Ishikawa (cell line): ENCODE measurements around the gene ACSM2B.

ENCODE experiments used
- CEBPB ChIP-seq: IDR thresholded peaks from 2 replicates; pipeline ENCODE4 v1.6.1; 2012
- CREB1 ChIP-seq: IDR thresholded peaks from 2 replicates; pipeline ENCODE4 v1.6.1; 2012; ENCODE audit warnings: low read depth
- EGR1 ChIP-seq: IDR thresholded peaks from 2 replicates; pipeline ENCODE4 v1.6.1; 2012
- EP300 ChIP-seq: IDR thresholded peaks from 2 replicates; pipeline ENCODE4 v1.6.1; 2012; ENCODE audit warnings: borderline replicate concordance
- FOXM1 ChIP-seq: IDR thresholded peaks from 2 replicates; pipeline ENCODE4 v1.6.1; 2012; ENCODE audit warnings: low read depth, borderline replicate concordance
- NFIC ChIP-seq: IDR thresholded peaks from 2 replicates; pipeline ENCODE4 v1.6.1; 2012
- RAD21 ChIP-seq: IDR thresholded peaks from 2 replicates; pipeline ENCODE4 v1.6.1; 2012; ENCODE audit warnings: low read depth
- TAF1 ChIP-seq: IDR thresholded peaks from 2 replicates; pipeline ENCODE4 v1.6.1; 2012; ENCODE audit warnings: low read depth, mild to moderate bottlenecking
- TCF12 ChIP-seq: IDR thresholded peaks from 2 replicates; pipeline ENCODE4 v1.6.1; 2012; ENCODE audit warnings: low read depth
- TEAD4 ChIP-seq: IDR thresholded peaks from 2 replicates; pipeline ENCODE4 v1.6.1; 2012
- YY1 ChIP-seq: IDR thresholded peaks from 2 replicates; pipeline ENCODE4 v1.6.1; 2012; ENCODE audit warnings: low read depth
- ZBTB7A ChIP-seq: IDR thresholded peaks from 2 replicates; pipeline ENCODE4 v1.6.1; 2012; ENCODE audit warnings: low read depth
- TF ChIP-seq, protein P1 (sequence below): IDR thresholded peaks from 2 replicates; pipeline ENCODE4 v1.6.1; 2012
- TF ChIP-seq, protein P2 (sequence below): IDR thresholded peaks from 2 replicates; pipeline ENCODE4 v1.6.1; 2012
- TF ChIP-seq, protein P3 (sequence below): IDR thresholded peaks from 2 replicates; pipeline ENCODE4 v1.6.1; 2012; ENCODE audit warnings: low read depth, mild to moderate bottlenecking

The ACSM2B gene

DNA sequence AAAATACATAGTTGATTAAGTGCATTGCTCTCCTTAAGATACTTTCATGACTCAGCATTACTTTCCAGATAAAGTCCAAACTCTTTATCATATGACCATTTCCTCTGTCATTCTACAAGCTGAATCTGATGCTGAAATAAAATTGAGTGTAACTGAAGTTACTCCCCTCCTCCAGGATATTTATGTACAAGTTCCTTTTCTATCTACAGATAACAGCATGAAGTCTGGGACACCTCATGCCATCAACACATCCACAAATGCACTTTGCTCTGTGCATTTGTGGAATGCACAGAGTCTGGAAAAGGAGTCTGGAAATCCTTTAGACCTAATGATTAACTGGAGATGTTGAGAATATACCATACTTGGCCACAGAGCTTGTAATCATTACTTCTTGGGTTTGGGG is 60.5 kb downstream of the ACSM2B start:
- TF ChIP-seq EP300 (no peak), RAD21 (no peak), EGR1 (no peak)
- TF ChIP-seq, protein P1, sequence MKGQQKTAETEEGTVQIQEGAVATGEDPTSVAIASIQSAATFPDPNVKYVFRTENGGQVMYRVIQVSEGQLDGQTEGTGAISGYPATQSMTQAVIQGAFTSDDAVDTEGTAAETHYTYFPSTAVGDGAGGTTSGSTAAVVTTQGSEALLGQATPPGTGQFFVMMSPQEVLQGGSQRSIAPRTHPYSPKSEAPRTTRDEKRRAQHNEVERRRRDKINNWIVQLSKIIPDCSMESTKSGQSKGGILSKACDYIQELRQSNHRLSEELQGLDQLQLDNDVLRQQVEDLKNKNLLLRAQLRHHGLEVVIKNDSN = no peak

DNA sequence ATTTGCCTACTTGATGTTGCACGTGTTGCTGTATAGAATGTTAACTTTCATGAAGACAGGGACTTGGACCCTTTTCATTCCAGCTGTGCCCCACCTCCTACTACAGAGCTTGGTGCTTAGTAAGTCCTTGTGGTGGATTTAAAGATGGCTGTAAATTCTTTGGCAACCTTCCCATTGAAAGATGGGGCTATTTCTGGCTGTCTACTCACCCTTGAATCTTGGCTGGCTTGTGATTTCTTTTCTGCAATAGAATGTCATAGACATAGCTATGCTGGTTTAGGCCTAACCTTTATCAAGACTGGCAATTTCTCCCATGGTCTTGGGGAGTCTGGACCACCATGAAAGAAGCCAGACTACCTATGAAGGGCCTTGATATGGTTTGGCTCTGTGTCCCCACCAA is 65.8 kb downstream of the ACSM2B start:
- TF ChIP-seq FOXM1 = no peak
- no peak for TF ChIP-seq YY1
- no peak for TF ChIP-seq ZBTB7A
- no peak for TF ChIP-seq EGR1
- no peak for TF ChIP-seq TCF12
- TF ChIP-seq, protein P2, sequence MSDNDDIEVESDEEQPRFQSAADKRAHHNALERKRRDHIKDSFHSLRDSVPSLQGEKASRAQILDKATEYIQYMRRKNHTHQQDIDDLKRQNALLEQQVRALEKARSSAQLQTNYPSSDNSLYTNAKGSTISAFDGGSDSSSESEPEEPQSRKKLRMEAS = no peak
- TF ChIP-seq, protein P1 = no peak
- no peak for TF ChIP-seq RAD21
- no peak for TF ChIP-seq CREB1
- TF ChIP-seq NFIC = no peak
- TF ChIP-seq TEAD4 = no peak
- TF ChIP-seq CEBPB = no peak

DNA sequence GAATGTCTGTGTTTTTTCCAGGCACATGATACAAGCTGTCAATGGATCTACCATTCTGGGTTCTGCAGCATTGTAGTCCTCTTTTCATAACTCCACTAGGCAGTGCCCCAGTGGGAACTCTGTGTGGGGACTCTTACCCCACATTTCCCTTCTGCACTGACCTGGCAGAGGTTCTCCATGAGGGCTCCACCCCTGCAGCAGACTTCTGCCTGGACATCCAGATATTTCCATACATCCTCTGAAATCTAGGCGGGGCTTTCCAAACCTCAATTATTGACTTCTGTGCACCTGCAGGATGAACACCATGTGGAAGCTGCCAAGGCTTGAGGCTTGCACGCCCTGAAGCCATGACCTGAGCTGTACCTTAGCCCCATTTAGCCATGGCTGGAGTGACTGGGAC is 68.9 kb downstream of the ACSM2B start:
- TF ChIP-seq, protein P3, sequence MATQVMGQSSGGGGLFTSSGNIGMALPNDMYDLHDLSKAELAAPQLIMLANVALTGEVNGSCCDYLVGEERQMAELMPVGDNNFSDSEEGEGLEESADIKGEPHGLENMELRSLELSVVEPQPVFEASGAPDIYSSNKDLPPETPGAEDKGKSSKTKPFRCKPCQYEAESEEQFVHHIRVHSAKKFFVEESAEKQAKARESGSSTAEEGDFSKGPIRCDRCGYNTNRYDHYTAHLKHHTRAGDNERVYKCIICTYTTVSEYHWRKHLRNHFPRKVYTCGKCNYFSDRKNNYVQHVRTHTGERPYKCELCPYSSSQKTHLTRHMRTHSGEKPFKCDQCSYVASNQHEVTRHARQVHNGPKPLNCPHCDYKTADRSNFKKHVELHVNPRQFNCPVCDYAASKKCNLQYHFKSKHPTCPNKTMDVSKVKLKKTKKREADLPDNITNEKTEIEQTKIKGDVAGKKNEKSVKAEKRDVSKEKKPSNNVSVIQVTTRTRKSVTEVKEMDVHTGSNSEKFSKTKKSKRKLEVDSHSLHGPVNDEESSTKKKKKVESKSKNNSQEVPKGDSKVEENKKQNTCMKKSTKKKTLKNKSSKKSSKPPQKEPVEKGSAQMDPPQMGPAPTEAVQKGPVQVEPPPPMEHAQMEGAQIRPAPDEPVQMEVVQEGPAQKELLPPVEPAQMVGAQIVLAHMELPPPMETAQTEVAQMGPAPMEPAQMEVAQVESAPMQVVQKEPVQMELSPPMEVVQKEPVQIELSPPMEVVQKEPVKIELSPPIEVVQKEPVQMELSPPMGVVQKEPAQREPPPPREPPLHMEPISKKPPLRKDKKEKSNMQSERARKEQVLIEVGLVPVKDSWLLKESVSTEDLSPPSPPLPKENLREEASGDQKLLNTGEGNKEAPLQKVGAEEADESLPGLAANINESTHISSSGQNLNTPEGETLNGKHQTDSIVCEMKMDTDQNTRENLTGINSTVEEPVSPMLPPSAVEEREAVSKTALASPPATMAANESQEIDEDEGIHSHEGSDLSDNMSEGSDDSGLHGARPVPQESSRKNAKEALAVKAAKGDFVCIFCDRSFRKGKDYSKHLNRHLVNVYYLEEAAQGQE = no peak
- TF ChIP-seq TEAD4 (no peak), CEBPB (no peak), FOXM1 (no peak), ZBTB7A (no peak), TAF1 (no peak), EGR1 (no peak), EP300 (no peak)
- TF ChIP-seq, protein P2 = no peak

DNA sequence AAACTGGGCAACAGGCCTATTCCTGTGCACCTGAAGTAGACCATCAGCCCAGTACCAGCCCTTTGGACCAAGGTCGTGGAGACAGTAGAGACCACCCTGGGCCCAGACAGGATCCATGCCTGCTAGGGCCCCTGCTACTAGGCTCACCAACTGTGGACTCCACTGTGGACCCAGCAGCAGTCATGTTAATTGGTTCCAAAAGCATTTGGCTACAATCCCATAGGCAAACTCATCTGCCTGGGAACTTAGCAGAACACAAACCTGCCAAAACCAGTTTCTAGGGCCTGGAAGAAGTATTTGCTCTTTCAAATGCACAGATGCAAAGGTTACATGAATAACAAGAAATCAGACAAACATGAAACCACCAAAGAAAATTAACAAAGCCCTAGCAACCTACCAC is 71.7 kb downstream of the ACSM2B start:
- no peak for TF ChIP-seq ZBTB7A
- no peak for TF ChIP-seq EP300
- no peak for TF ChIP-seq CREB1
- TF ChIP-seq RAD21 = no peak
- TF ChIP-seq, protein P1 = no peak
- TF ChIP-seq CEBPB = no peak
- no peak for TF ChIP-seq YY1
- TF ChIP-seq EGR1 = no peak
- TF ChIP-seq, protein P2 = no peak
